ENCODE data around the gene F2RL1. TPM values are rescaled to one million over a fixed set of nuclear protein-coding genes. Genes with fewer than 3 reads are reported as not detected.

Gene F2RL1
- total and polyA plus RNA-seq, 7 donors = 0.04 to 0.17 (median 0.08) TPM

GRCh38 chr5:76836585-76836984, 17.8 kb downstream of the F2RL1 start:
- no peak overlapping the region for H3K4me3 ChIP-seq

GRCh38 chr5:76838481-76839261, 19.8 kb downstream of the F2RL1 start:
- H3K4me1 ChIP-seq = no peaks in the 10 kb centered on the region
- no peaks in the 10 kb centered on the region for H3K36me3 ChIP-seq (ENCODE audit: insufficient read depth in 1 of 2, low read depth in 1 of 2)
- no peaks in the 10 kb centered on the region for H3K9me3 ChIP-seq
- intact Hi-C loops (cut with DNase I) = no loop called here
- no peak overlapping the region for H3K27ac ChIP-seq
- ATAC-seq (no peak), DNase-seq (no peak)
- 57 to 60% (median 58%) methylated on average over 7 of the region's 7 CpGs for WGBS, 3 donors
- no peak overlapping the region for H3K4me3 ChIP-seq
- TF ChIP-seq CTCF (IDR thresholded peaks at IDR 0.05) = no peak
- H3K27me3 ChIP-seq (ENCODE audit: insufficient read depth in 3 of 3, low read length in 2 of 3) = no peaks in the 10 kb centered on the region

More at GRCh38 chr5:76836585-76836984, 17.8 kb downstream of the F2RL1 start:
- no peak for TF ChIP-seq CTCF (IDR thresholded peaks at IDR 0.05)
- intact Hi-C loops (cut with DNase I) = no loop called here
- Histone ChIP-seq H3K27me3 (ENCODE audit: insufficient read depth in 3 of 3, low read length in 2 of 3) (no peaks in the 10 kb centered on the region), H3K4me1 (no peaks in the 10 kb centered on the region), H3K36me3 (ENCODE audit: insufficient read depth in 1 of 2, low read depth in 1 of 2) (no peaks in the 10 kb centered on the region), H3K9me3 (no peaks in the 10 kb centered on the region), H3K27ac (no peak overlapping the region)
- ATAC-seq (no peak), DNase-seq (no peak)
- WGBS, 3 donors = 64 to 69% (median 65%) methylated on average over 4 of the region's 4 CpGs

GRCh38 chr5:76841361-76841760, 22.5 kb downstream of the F2RL1 start:
- no peak for ATAC-seq
- H3K27me3 ChIP-seq (ENCODE audit: insufficient read depth in 3 of 3, low read length in 2 of 3) = no peaks in the 10 kb centered on the region
- H3K4me3 ChIP-seq = no peak overlapping the region
- no peak overlapping the region for H3K27ac ChIP-seq
- intact Hi-C loops (cut with DNase I) = no loop called here
- no peaks in the 10 kb centered on the region for H3K4me1 ChIP-seq
- no peaks in the 10 kb centered on the region for H3K9me3 ChIP-seq
- no peak for DNase-seq
- no peaks in the 10 kb centered on the region for H3K36me3 ChIP-seq (ENCODE audit: insufficient read depth in 1 of 2, low read depth in 1 of 2)
- 72 to 76% (median 74%) methylated on average over 3 of the region's 3 CpGs for WGBS, 3 donors
- TF ChIP-seq CTCF (IDR thresholded peaks at IDR 0.05) = no peak

GRCh38 chr5:76845890-76846289, 27.1 kb downstream of the F2RL1 start:
- no peak overlapping the region for H3K27ac ChIP-seq
- intact Hi-C loops (cut with DNase I) = no loop called here
- peaks cover 0 to 2% (median 0%) of the 10 kb centered on the region in 3 donors for H3K27me3 ChIP-seq (ENCODE audit: insufficient read depth in 3 of 3, low read length in 2 of 3)
- H3K9me3 ChIP-seq = no peaks in the 10 kb centered on the region
- H3K36me3 ChIP-seq (ENCODE audit: insufficient read depth in 1 of 2, low read depth in 1 of 2) = no peaks in the 10 kb centered on the region
- ATAC-seq (no peak), DNase-seq (no peak)
- no peak overlapping the region for H3K4me3 ChIP-seq
- TF ChIP-seq CTCF (IDR thresholded peaks at IDR 0.05) = no peak
- no peaks in the 10 kb centered on the region for H3K4me1 ChIP-seq
- WGBS, 3 donors = 79 to 90% (median 85%) methylated on average over 3 of the region's 3 CpGs
